Measurements from ENCODE around the gene ARL4C.

The ARL4C gene

DNA sequence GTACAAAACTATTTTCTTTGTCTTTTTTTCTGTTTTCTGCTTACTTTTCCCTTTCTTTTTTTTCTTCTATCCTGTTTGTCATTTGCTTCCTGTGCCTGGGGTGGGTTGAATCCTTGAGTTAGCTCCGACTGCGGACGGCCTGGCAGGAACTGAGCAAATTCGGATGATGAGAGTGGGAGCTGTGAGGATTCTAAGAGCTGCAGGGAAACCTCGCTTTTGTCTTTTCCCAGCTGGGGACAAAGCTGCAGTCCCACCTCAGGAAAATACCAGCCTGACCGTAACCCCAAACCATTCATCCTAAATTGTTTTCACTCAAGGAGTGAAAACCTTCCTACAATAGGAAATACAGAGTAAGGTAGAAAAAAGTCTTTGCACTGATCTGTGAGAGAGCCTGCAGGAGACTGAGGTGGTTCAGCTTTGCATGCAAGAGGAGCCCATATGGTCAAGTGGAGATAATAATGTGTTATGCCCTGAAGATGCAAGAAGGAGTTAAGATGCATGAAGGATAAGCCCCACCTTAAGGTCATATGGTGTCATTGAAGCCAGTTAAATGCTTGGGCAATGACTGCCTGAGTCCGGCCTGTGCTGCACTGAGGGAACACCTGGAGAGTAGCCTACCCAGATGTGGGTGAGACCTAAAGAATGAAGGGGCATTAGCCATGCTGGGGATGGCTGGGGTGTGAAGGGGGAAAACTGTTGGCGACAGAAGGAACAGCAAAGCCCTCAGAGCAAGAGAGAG, 31.7 kb upstream of the ARL4C start:
- Histone ChIP-seq H3K36me3 (ENCODE audit: control insufficient read depth in 2 of 2, insufficient read depth in 1 of 2, low read length in 2 of 2) (no peaks in the 10 kb centered on the region), H3K4me3 (ENCODE audit: low read depth, low read length) (no peak overlapping the region), H3K9me3 (ENCODE audit: control insufficient read depth, insufficient read depth, low read depth, low read length) (no peaks in the 10 kb centered on the region), H3K27ac (ENCODE audit: extremely low read depth, low read depth, low read length) (no peak overlapping the region), H3K4me1 (ENCODE audit: control insufficient read depth, insufficient read depth, low read length) (no peaks in the 10 kb centered on the region)
- TF ChIP-seq ZSCAN16 (tag by site-specific recombination; IDR thresholded peaks at IDR 0.05) (no peak), ZNF555 (tag by site-specific recombination; conservative IDR thresholded peaks at IDR 0.05) (no peak), EGR2 (tag by site-specific recombination; IDR thresholded peaks at IDR 0.05; ENCODE audit: low read depth) (no peak), ZIC2 (tag by site-specific recombination; IDR thresholded peaks at IDR 0.05) (no peak), ZNF174 (tag by site-specific recombination; IDR thresholded peaks at IDR 0.05) (no peak), KLF10 (tag by site-specific recombination; IDR thresholded peaks at IDR 0.05) (no peak), ZNF23 (tag by site-specific recombination; IDR thresholded peaks at IDR 0.05; ENCODE audit: borderline replicate concordance) (no peak), ZBTB11 (tag by site-specific recombination; conservative IDR thresholded peaks at IDR 0.05; ENCODE audit: low read depth) (no peak)
- TF ChIP-seq, protein P1, sequence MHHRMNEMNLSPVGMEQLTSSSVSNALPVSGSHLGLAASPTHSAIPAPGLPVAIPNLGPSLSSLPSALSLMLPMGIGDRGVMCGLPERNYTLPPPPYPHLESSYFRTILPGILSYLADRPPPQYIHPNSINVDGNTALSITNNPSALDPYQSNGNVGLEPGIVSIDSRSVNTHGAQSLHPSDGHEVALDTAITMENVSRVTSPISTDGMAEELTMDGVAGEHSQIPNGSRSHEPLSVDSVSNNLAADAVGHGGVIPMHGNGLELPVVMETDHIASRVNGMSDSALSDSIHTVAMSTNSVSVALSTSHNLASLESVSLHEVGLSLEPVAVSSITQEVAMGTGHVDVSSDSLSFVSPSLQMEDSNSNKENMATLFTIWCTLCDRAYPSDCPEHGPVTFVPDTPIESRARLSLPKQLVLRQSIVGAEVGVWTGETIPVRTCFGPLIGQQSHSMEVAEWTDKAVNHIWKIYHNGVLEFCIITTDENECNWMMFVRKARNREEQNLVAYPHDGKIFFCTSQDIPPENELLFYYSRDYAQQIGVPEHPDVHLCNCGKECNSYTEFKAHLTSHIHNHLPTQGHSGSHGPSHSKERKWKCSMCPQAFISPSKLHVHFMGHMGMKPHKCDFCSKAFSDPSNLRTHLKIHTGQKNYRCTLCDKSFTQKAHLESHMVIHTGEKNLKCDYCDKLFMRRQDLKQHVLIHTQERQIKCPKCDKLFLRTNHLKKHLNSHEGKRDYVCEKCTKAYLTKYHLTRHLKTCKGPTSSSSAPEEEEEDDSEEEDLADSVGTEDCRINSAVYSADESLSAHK (tag by site-specific recombination; IDR thresholded peaks at IDR 0.05): no peak
- TF ChIP-seq, protein P2, sequence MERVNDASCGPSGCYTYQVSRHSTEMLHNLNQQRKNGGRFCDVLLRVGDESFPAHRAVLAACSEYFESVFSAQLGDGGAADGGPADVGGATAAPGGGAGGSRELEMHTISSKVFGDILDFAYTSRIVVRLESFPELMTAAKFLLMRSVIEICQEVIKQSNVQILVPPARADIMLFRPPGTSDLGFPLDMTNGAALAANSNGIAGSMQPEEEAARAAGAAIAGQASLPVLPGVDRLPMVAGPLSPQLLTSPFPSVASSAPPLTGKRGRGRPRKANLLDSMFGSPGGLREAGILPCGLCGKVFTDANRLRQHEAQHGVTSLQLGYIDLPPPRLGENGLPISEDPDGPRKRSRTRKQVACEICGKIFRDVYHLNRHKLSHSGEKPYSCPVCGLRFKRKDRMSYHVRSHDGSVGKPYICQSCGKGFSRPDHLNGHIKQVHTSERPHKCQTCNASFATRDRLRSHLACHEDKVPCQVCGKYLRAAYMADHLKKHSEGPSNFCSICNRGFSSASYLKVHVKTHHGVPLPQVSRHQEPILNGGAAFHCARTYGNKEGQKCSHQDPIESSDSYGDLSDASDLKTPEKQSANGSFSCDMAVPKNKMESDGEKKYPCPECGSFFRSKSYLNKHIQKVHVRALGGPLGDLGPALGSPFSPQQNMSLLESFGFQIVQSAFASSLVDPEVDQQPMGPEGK (tag by site-specific recombination; IDR thresholded peaks at IDR 0.05): no peak
- TF ChIP-seq, protein P3, sequence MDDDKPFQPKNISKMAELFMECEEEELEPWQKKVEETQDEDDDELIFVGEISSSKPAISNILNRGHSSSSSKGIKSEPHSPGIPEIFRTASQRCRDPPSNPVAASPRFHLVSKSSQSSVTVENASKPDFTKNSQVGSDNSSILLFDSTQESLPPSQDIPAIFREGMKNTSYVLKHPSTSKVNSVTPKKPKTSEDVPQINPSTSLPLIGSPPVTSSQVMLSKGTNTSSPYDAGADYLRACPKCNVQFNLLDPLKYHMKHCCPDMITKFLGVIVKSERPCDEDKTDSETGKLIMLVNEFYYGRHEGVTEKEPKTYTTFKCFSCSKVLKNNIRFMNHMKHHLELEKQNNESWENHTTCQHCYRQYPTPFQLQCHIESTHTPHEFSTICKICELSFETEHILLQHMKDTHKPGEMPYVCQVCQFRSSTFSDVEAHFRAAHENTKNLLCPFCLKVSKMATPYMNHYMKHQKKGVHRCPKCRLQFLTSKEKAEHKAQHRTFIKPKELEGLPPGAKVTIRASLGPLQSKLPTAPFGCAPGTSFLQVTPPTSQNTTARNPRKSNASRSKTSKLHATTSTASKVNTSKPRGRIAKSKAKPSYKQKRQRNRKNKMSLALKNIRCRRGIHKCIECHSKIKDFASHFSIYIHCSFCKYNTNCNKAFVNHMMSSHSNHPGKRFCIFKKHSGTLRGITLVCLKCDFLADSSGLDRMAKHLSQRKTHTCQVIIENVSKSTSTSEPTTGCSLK (tag by site-specific recombination; IDR thresholded peaks at IDR 0.05): no peak
- ChIA-PET POLR2A (no interaction called here), CTCF (interaction anchor here (0.6 kb wide), 1 partner anchor 338 kb away, joined by 4 read pairs; no protein-coding TSS in a partner anchor)

- no peak overlapping the region for H3K27ac ChIP-seq (ENCODE audit: extremely low read depth, low read depth, low read length)
- CTCF ChIA-PET: interaction anchor here (0.5 kb wide), 1 partner anchor 18 kb away, joined by 5 read pairs; no protein-coding TSS in a partner anchor
- H3K4me3 ChIP-seq (ENCODE audit: low read depth, low read length): no peak overlapping the region
- H3K9me3 ChIP-seq (ENCODE audit: control insufficient read depth, insufficient read depth, low read depth, low read length): no peaks in the 10 kb centered on the region
- H3K4me1 ChIP-seq (ENCODE audit: control insufficient read depth, insufficient read depth, low read length): no peaks in the 10 kb centered on the region
- POLR2A ChIA-PET: no interaction called here
- H3K36me3 ChIP-seq (ENCODE audit: control insufficient read depth in 2 of 2, insufficient read depth in 1 of 2, low read length in 2 of 2): no peaks in the 10 kb centered on the region
- TF ChIP-seq ZNF114 (tag by site-specific recombination; IDR thresholded peaks at IDR 0.05) (no peak), ZNF416 (tag by site-specific recombination; IDR thresholded peaks at IDR 0.05) (no peak), ZBTB44 (tag by site-specific recombination; IDR thresholded peaks at IDR 0.05) (no peak), PRDM6 (tag by site-specific recombination; IDR thresholded peaks at IDR 0.05) (no peak), ZNF184 (tag by site-specific recombination; IDR thresholded peaks at IDR 0.05) (no peak), ZFP37 (tag by site-specific recombination; IDR thresholded peaks at IDR 0.05) (no peak), ZNF174 (tag by site-specific recombination; IDR thresholded peaks at IDR 0.05) (no peak), ZNF18 (tag by site-specific recombination; IDR thresholded peaks at IDR 0.05) (no peak)
These were observed 29.8 kb upstream of the ARL4C start for GRCh38 chr2:234526711-234527110.
